GM21529 (cell line): ENCODE results near the gene LRCH1.

Experiments used
- ATAC-seq: cut with Tn5 transposase; IDR thresholded peaks from one replicate; pipeline ENCODE4 v1.9.1; 2021; ENCODE audit not compliant: unreplicated experiment

The LRCH1 gene

GRCh38 chr13:46686171-46686570 lies 133.2 kb downstream of the LRCH1 start:
- no peak for ATAC-seq

GRCh38 chr13:46687810-46688209 lies 134.8 kb downstream of the LRCH1 start:
- ATAC-seq, result no peak

GRCh38 chr13:46688306-46688705 lies 135.3 kb downstream of the LRCH1 start:
- ATAC-seq, result no peak

- ATAC-seq, result no peak
These were observed 145.0 kb downstream of the LRCH1 start for GRCh38 chr13:46698014-46698413.

- no peak for ATAC-seq
These were observed 146.0 kb downstream of the LRCH1 start for GRCh38 chr13:46698910-46699460.

GRCh38 chr13:46712524-46712923 lies 159.6 kb downstream of the LRCH1 start:
- no peak for ATAC-seq

GRCh38 chr13:46715363-46715762 lies 162.4 kb downstream of the LRCH1 start:
- ATAC-seq, result no peak

GRCh38 chr13:46716821-46717220 lies 163.9 kb downstream of the LRCH1 start:
- ATAC-seq, result no peak

GRCh38 chr13:46717275-46717674 lies 164.3 kb downstream of the LRCH1 start:
- ATAC-seq, result no peak

GRCh38 chr13:46717856-46718255 lies 164.9 kb downstream of the LRCH1 start:
- no peak for ATAC-seq

GRCh38 chr13:46720189-46720588 lies 167.2 kb downstream of the LRCH1 start:
- ATAC-seq, result peak; percentile 76

- ATAC-seq, result no peak
These were observed 168.1 kb downstream of the LRCH1 start for GRCh38 chr13:46721054-46721453.

- ATAC-seq, result no peak
These were observed 173.4 kb downstream of the LRCH1 start for GRCh38 chr13:46726347-46726746.

- ATAC-seq, result no peak
These were observed 175.8 kb downstream of the LRCH1 start for GRCh38 chr13:46728777-46729176.

- ATAC-seq, result no peak
These were observed 178.6 kb downstream of the LRCH1 start for GRCh38 chr13:46731535-46731934.

GRCh38 chr13:46735425-46735824 lies 182.5 kb downstream of the LRCH1 start:
- no peak for ATAC-seq

- no peak for ATAC-seq
These were observed 183.8 kb downstream of the LRCH1 start for GRCh38 chr13:46736541-46737310.

- no peak for ATAC-seq
These were observed 185.1 kb downstream of the LRCH1 start for GRCh38 chr13:46738055-46738454.

- ATAC-seq, result no peak
These were observed 185.8 kb downstream of the LRCH1 start for GRCh38 chr13:46738766-46739165.

- no peak for ATAC-seq
These were observed 186.6 kb downstream of the LRCH1 start for GRCh38 chr13:46739447-46740098.

GRCh38 chr13:46743191-46743590 lies 190.2 kb downstream of the LRCH1 start:
- ATAC-seq, result no peak

- ATAC-seq, result no peak
These were observed 192.1 kb downstream of the LRCH1 start for GRCh38 chr13:46745062-46745461.
